NK-92 (cell line): ENCODE measurements around the gene ARHGEF18.
"Not testable (repeated sequence)": the region's sequence is repeated elsewhere in the genome, so short reads cannot be mapped to it uniquely, and the experiment has no call there.

ENCODE experiments used
- DNase-seq: peaks from one replicate; lab custom pipeline; 2025; ENCODE audit not compliant: unreplicated experiment; lab: John Stamatoyannopoulos, UW

Gene ARHGEF18

DNA sequence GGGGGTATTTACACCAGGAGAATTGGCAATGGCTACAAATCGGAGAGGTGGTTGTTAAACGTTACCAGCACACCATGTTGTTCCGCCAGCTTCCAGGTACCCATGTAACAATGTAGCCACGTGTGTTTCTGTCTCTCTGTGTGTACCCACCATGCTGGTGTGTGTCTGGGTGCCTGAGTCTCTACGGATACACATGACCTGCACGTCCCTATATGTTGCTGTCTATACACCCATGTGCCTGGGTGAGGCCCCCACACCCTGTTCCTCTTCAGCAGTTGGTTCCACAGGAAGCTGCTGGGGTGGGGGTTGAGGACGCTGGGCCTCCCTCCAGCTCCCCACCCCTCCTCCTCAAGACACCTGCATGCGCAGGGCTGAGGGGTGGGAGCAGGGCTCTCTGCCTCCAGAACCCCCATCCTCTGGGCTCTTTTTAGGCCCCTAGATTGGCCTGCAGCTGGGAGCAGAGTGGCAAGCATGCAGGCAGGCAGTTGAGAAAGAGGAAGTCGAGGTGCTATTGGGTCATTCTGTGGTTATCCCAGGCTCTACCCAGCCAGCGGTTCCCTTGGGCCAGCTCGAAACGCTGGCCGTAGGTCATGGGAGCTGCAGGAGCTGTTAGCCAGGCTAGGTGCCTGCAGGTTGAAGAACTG is at the start of gene ARHGEF18:
TSS of gene ARHGEF18 (plus strand) at position 351 of the 644 bp plus-strand sequence. CDS start 13,954 bp downstream, outside the sequence.
- no peak for DNase-seq

DNA sequence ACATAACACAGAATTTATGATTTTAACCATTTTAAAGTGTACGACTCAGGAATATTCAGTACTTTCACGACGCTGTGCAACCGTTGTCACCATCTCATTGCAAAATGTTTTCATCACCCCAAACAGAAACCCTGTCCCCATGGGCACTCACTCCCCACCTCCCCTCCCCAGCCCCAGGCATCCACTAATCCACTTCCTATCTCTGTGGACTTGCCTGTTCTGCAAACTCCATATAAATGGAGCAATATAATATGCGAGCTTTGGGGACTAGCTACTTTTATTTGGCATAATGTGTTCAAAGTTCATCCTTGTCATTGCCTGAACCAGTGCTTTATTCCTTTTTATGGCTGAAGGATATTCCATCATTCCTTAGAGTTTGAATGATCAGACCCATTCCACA is 47.2 kb upstream of the ARHGEF18 start:
- no peak for DNase-seq

- no peak for DNase-seq
Observed at GRCh38 chr19:7303470-7303869, 45.3 kb upstream of the ARHGEF18 start.

- DNase-seq, result no peak
Observed at GRCh38 chr19:7304200-7304599, 44.5 kb upstream of the ARHGEF18 start.

DNA sequence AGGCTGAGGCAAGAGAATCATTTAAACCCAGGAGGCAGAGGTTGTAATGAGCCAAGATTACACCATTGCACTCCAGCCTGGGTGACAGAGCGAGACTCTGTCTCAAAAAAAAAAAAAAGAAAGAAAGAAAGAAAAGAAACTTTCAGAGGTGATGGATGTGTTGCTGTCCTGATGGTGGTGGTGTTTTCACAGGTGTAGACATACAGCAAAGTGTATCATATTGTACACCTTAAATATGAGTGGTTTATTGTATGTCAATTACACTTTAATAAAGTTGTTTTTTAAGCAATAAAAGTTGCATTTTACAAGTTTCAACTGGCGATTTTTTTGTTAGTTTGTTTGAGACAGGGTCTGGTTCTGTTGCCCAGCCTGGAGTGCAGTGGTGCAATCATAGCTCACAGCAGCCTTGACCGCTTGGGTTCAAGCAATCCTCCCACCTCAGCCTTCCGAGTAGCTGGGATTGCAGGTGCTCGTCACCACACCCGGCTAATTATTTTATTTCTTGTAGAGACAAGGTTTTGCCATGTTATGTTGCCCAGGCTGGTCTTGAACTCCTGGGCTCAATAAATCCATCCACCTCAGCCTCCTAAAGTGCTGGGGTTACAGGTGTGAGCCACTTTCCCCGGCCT is 41.0 kb upstream of the ARHGEF18 start:
- DNase-seq, result no peak

DNA sequence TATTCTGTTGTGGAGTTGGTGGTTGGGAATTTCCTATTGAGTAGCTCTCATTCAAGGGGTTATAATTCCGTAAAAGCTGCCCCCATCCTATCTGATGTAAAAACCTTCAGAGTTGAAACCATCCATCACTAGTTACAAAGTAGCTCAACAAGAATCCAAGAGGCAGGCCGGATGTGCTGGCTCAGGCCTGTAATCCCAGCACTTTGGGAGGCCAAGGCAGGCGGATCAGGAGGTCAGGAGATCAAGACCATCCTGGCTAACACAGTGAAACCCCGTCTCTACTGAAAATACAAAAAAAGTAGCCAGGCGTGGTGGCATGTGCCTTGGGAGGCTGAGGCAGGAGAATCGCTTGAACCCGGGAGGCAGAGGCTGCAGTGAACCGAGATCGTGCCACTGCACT is 40.4 kb upstream of the ARHGEF18 start:
- DNase-seq, result not testable (repeated sequence)

DNA sequence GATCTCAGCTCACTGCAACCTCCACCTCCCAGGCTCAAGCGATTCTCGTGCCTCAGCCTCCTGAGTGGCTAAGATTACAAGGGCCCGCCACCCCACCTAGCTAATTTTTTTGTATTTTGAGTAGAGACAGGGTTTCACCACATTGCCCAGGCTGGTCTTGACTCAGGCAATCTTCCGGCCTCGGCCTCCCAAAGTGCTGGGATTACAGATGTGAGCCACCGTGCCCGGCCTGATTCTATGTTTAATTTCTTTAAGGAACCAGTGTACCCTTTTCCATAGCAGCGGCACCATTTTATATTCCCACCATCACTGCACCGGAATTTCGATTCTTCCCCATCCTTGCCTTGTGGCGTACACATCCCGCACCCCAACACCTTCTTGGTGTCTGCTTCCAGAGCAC is 36.8 kb upstream of the ARHGEF18 start:
- no peak for DNase-seq

GRCh38 chr19:7312816-7313215 is 35.9 kb upstream of the ARHGEF18 start:
- DNase-seq, result no peak

GRCh38 chr19:7318176-7318575 is 30.6 kb upstream of the ARHGEF18 start:
- DNase-seq, result no peak

DNA sequence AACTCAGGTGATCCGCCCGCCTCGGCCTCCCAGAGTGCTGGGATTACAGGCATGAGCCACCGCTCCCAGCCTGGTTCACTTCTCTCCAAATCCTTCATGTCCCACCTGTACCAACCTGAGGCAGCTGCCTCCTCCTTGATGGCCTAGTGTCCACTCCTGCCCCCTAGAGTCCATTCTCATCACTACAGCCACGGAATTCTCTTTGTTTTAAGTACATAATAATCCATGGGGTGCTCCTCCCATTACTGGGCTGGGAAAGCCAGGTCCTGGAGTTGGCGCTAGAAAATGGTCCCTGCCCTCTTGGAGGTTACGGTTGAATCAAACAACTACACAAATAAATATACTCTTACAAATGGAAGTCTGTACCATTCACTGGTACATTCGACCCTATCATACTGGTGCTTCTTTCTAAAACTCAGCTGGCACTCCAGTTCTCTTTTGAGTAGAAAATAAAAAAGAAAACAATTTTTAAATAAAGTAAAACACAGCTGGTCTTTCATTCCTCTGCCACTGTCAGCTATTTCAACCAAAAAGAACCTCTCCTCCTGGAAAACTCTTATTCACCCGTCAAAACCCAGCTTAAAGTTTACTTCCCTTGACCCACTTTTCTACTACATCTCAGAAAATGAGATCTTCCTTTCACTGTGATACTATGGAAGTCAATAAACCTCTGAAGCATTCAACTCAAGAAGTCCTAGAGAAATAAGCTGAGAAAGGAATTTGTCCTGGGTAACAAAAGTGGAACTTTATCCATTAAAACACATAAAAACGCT is 22.4 kb upstream of the ARHGEF18 start:
- no peak for DNase-seq

DNA sequence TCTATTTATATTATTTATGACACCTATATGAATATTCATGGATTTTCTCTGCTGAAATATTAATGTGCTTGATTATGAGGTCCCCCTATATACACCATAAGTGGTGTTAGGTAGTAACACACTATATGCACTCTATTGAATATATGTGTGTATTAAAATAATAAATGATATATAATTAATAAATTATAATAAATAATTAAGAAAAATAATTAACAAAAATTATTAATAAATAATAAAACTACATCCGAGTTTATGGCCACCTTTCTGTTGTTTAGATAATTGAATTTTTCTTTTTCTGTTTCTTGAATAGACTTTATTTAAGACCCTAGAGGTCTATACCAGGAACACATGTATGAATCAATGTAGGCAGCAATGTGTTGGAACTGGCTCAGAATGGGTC is 20.9 kb upstream of the ARHGEF18 start:
- no peak for DNase-seq

GRCh38 chr19:7328647-7329046 is 20.1 kb upstream of the ARHGEF18 start:
- no peak for DNase-seq

DNA sequence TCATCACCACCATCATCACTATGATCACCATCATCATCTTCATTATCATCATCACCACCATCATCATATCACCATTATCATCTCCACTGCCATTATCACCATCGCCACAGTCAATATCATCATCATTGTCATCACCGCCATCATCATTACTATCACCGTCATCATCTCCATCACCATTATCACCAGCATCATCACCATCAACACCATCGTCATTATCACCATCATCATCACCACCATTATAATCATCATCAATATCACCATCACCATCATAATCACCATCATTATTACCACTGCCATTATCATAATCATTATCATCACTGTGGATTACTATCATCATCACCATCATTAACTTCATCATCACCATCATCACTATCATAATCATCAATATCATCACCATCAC is 17.3 kb upstream of the ARHGEF18 start:
- no peak for DNase-seq

DNA sequence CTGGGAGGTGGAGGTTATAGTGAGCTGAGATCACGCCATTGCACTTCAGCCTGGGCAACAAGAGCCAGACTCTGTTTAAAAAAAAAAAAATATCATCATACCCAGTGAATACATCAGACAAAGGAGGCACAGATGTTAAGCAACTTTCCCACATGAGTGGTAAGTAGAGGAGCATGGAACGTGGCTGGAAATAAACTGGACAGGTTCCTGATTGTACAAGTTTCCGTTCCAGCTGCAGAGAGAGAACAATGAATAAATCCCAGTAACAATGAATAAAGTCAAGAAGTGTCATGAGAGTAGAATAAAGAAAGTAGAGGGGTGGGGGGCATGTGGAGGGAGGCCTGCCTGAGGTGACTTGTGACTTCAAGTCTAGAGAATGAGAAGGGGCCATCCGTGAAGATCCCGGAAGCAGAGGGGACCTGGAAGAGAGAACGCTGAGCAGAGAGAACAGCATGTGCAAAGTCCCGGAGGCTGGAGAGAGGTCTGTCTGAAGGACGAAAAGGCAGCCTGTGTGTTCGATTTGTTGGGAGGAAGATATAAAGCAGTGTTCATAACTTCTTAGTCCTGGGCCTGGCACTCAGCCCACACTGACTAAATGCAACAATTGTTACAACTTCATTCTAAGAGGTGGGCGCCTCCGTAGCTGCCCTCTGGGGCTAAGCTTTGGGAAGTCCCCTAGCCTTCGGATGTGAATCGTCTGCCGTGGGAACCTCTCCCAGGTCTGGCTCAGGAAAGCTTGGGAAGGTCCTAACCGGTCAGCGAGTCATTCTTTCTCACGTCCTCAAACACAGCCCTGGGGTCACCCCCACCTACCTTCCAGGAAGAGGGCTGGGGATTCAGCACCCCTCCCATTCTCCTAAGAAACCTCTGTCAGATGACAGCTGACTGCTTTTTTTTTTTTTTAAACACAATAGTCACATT is 15.3 kb upstream of the ARHGEF18 start:
- DNase-seq, result no peak

DNA sequence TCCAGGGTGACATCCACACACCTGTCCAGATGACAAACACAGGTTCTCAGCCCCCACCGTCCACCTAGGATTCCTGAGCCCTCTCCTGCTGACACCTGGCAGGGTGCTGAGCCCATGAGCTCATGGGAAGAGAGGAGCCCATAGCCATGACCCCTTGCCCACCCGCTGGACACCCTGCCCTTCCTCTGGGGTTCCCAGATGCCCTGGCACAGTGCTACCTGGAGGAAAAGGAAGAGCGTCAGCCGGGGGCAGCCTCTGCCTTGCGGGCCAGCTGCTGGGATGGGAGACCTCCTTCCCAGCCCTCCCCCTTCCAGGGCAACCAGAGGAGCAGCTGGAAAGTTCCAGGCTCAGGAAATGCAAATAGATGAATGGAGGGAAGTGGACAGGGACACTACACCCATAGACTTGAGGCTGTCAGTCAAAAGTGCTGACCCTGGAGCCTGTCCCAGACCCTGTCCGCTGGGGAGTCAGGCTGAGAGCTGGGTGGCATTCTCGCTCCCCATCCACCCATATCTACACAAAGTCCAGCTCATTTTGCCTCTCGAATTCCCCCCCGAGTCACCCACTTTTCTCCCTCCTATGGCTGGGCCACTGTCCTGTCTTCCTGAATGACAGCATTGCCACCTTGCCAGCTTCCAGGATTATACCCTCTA is 12.3 kb upstream of the ARHGEF18 start:
- no peak for DNase-seq

GRCh38 chr19:7337380-7338194 is 11.2 kb upstream of the ARHGEF18 start:
- no peak for DNase-seq

- DNase-seq, result no peak
Observed at GRCh38 chr19:7340959-7341837, 7.5 kb upstream of the ARHGEF18 start.

- DNase-seq, result no peak
Observed at GRCh38 chr19:7342143-7342542, 6.6 kb upstream of the ARHGEF18 start.

DNA sequence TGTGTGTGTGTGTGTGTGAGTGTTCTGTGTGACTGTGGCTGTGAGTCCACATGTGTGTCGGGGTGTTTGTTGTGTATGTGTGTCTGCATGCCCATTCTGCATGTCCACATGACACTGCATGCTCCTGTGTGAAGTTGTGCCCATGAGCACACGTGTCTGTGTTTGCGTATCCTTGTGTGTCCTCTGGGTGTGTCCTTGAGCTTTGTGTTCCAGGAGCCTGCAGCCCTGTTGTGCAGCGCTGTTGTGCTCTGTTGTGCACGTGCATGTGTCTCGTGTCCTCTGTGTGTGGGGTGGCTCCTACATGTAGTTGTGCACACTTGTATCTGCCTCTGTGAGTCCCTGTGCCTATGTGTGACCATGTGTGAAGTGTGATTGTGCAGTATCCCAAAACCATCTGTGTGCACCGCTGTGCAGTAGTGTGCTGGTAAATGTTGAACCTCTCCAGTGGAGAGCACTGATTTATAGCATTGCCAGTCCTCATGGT is 2.2 kb upstream of the ARHGEF18 start:
- DNase-seq, result no peak
